EL (cell line): Measurements from ENCODE around the gene FGD6.
A peak's percentile ranks its signal among the peaks of the same experiment; 100 is the strongest.
"Not testable (repeated sequence)": the region's sequence is repeated elsewhere in the genome, so short reads cannot be mapped to it uniquely, and the experiment has no call there.

ENCODE experiments used
- DNase-seq: peaks from one replicate; pipeline ENCODE4 v3.0.0-alpha.2; 2016

The FGD6 gene

GRCh38 chr12:95217377-95218149 is at the start of gene FGD6, which contains the start of gene VEZT:
FGD6 (minus strand) TSS chr12:95217467; CDS start chr12:95217240, 227 bp downstream.
VEZT (plus strand) TSS chr12:95217807; CDS start chr12:95217851, 44 bp downstream.
- peak; percentile 99 for DNase-seq

- DNase-seq: no peak
These were observed 49.0 kb upstream of the FGD6 start for GRCh38 chr12:95266254-95266653.

- no peak for DNase-seq
These were observed 48.5 kb upstream of the FGD6 start for GRCh38 chr12:95265765-95266164.

GRCh38 chr12:95262808-95263207 is 45.5 kb upstream of the FGD6 start:
- peak; percentile 39 for DNase-seq

- no peak for DNase-seq
These were observed 43.8 kb upstream of the FGD6 start for GRCh38 chr12:95261109-95261508.

GRCh38 chr12:95259368-95259767 is 42.1 kb upstream of the FGD6 start:
- no peak for DNase-seq

- no peak for DNase-seq
These were observed 41.5 kb upstream of the FGD6 start for GRCh38 chr12:95258803-95259202.

- peak; percentile 47 for DNase-seq
These were observed 40.9 kb upstream of the FGD6 start for GRCh38 chr12:95258151-95258550.

- DNase-seq: no peak
These were observed 40.3 kb upstream of the FGD6 start for GRCh38 chr12:95257541-95257940.

- no peak for DNase-seq
These were observed 36.1 kb upstream of the FGD6 start for GRCh38 chr12:95253386-95253785.

- peak; percentile 10 for DNase-seq
These were observed 31.5 kb upstream of the FGD6 start for GRCh38 chr12:95248604-95249360.

- no peak for DNase-seq
These were observed 30.8 kb upstream of the FGD6 start for GRCh38 chr12:95248095-95248494.

- DNase-seq: no peak
These were observed 27.1 kb upstream of the FGD6 start for GRCh38 chr12:95244350-95244749.

GRCh38 chr12:95243497-95244183 is 26.4 kb upstream of the FGD6 start:
- no peak for DNase-seq

- DNase-seq: no peak
These were observed 24.7 kb upstream of the FGD6 start for GRCh38 chr12:95241761-95242506.

- not testable (repeated sequence) for DNase-seq
These were observed 23.9 kb upstream of the FGD6 start for GRCh38 chr12:95241138-95241537.

GRCh38 chr12:95240556-95240955 is 23.3 kb upstream of the FGD6 start:
- DNase-seq: no peak

GRCh38 chr12:95239835-95240234 is 22.6 kb upstream of the FGD6 start:
- DNase-seq: not testable (repeated sequence)

- DNase-seq: no peak
These were observed 21.9 kb upstream of the FGD6 start for GRCh38 chr12:95239216-95239615.

- no peak for DNase-seq
These were observed 20.9 kb upstream of the FGD6 start for GRCh38 chr12:95238150-95238549.

GRCh38 chr12:95237315-95237714 is 20.0 kb upstream of the FGD6 start:
- DNase-seq: no peak

- DNase-seq: not testable (repeated sequence)
These were observed 18.4 kb upstream of the FGD6 start for GRCh38 chr12:95235621-95236020.

- not testable (repeated sequence) for DNase-seq
These were observed 16.9 kb upstream of the FGD6 start for GRCh38 chr12:95234187-95234586.
